ENCODE data around the gene FRAS1.

- TF ChIP-seq CTCF (conservative IDR thresholded peaks at IDR 0.05; ENCODE audit: low read depth, low read length) (no peak), EZH2 (IDR thresholded peaks at IDR 0.05; ENCODE audit: low read length, unreplicated experiment) (no peak), EZH2phosphoT487 (IDR thresholded peaks at IDR 0.05; ENCODE audit: borderline replicate concordance, low read length) (no peak)
Observed at GRCh38 chr4:78313754-78314120, 256.6 kb downstream of the FRAS1 start.

Measured in PC-3 (cell line).